Liver (tissue), 3 donors: ENCODE results near the gene BET1.

Experiments
- EGR1 ChIP-seq, 2 donors: IDR thresholded peaks; 2 replicates each; pipeline ENCODE4 v1.6.1; 2016 to 2018; ENCODE audit warnings: antibody characterized with exemption in 2 of 2, low read depth in 2 of 2
- GABPA ChIP-seq, 2 donors: IDR thresholded peaks in 1 of 2; conservative IDR thresholded peaks in 1 of 2; 2 replicates each; pipeline ENCODE4 v1.6.1; 2016; ENCODE audit warnings: antibody characterized with exemption in 2 of 2, mild to moderate bottlenecking in 1 of 2, moderate library complexity in 1 of 2
- RAD21 ChIP-seq, 2 donors: IDR thresholded peaks; 2 replicates each; pipeline ENCODE4 v1.6.1; 2016; ENCODE audit warnings: antibody characterized with exemption in 2 of 2, mild to moderate bottlenecking in 2 of 2
- TF ChIP-seq, protein P1 (sequence below): IDR thresholded peaks from 2 replicates; pipeline ENCODE4 v1.6.1; 2016; ENCODE audit warnings: antibody characterized with exemption
- TF ChIP-seq, protein P2 (sequence below): fragments of 150-350 bp; IDR thresholded peaks from 2 replicates; pipeline ENCODE4 v1.5.1; 2017; ENCODE audit warnings: improper control_type of control experiment, low read depth, low read length; ENCODE audit not compliant: missing input control
- TF ChIP-seq, protein P3 (sequence below): IDR thresholded peaks from 2 replicates; pipeline ENCODE4 v1.6.1; 2016; ENCODE audit warnings: antibody characterized with exemption, mild to moderate bottlenecking
- donor health status: healthy.
- donor health status: healthy.

DNA sequence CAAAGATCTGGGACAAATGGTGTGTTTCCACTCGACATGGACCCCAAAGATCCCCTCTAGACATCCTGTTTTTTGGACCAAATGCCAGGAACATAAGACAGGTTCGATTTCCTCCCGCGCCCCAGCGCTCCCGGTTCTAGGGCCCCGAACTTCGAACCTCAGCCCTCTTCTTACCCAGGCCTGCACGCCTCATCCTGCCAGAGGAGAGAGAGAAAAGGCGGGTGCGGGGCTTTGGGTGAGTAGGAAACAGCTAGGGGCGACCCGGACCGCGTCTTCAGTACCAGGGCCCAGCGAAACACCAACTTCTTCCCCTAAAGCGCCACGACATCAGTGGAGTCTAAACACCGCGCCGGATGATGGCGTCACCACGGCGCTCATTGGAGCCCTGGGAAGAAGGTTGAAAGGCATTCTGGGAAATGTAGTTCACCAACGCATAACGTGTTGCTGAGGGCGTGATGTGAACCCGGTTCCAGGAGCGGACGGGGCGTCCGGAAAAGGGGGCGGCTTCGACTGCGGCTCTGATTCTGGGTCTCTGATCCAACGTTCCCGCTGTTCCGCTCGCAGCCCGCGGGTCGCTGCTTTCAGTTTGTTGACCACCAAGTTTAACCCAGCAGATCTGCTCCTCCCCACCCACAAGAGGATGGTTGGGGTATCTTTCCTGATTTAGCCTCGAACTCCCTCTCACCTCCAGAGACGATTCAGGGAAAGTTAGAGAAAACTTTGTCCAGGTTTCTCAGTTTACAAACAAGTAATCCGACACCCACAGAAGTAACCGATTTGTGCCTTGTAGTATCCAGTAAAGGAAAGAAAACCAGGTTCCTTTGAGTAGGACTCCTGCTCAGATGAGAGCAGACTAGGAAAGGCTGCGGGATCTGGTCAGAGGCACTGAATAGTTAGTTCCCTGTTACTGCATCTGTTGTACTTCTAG is at the start of gene BET1:
- TF ChIP-seq, protein P1, sequence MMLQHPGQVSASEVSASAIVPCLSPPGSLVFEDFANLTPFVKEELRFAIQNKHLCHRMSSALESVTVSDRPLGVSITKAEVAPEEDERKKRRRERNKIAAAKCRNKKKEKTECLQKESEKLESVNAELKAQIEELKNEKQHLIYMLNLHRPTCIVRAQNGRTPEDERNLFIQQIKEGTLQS: peak; percentile 36
- TF ChIP-seq, protein P2, sequence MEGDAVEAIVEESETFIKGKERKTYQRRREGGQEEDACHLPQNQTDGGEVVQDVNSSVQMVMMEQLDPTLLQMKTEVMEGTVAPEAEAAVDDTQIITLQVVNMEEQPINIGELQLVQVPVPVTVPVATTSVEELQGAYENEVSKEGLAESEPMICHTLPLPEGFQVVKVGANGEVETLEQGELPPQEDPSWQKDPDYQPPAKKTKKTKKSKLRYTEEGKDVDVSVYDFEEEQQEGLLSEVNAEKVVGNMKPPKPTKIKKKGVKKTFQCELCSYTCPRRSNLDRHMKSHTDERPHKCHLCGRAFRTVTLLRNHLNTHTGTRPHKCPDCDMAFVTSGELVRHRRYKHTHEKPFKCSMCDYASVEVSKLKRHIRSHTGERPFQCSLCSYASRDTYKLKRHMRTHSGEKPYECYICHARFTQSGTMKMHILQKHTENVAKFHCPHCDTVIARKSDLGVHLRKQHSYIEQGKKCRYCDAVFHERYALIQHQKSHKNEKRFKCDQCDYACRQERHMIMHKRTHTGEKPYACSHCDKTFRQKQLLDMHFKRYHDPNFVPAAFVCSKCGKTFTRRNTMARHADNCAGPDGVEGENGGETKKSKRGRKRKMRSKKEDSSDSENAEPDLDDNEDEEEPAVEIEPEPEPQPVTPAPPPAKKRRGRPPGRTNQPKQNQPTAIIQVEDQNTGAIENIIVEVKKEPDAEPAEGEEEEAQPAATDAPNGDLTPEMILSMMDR: no peak
- no peak for TF ChIP-seq EGR1 (IDR thresholded peaks at IDR 0.05; ENCODE audit: low read depth in 2 of 2)
- peak in 1 of 2 donors; percentile 49 for TF ChIP-seq RAD21 (IDR thresholded peaks at IDR 0.05)
- TF ChIP-seq, protein P3, sequence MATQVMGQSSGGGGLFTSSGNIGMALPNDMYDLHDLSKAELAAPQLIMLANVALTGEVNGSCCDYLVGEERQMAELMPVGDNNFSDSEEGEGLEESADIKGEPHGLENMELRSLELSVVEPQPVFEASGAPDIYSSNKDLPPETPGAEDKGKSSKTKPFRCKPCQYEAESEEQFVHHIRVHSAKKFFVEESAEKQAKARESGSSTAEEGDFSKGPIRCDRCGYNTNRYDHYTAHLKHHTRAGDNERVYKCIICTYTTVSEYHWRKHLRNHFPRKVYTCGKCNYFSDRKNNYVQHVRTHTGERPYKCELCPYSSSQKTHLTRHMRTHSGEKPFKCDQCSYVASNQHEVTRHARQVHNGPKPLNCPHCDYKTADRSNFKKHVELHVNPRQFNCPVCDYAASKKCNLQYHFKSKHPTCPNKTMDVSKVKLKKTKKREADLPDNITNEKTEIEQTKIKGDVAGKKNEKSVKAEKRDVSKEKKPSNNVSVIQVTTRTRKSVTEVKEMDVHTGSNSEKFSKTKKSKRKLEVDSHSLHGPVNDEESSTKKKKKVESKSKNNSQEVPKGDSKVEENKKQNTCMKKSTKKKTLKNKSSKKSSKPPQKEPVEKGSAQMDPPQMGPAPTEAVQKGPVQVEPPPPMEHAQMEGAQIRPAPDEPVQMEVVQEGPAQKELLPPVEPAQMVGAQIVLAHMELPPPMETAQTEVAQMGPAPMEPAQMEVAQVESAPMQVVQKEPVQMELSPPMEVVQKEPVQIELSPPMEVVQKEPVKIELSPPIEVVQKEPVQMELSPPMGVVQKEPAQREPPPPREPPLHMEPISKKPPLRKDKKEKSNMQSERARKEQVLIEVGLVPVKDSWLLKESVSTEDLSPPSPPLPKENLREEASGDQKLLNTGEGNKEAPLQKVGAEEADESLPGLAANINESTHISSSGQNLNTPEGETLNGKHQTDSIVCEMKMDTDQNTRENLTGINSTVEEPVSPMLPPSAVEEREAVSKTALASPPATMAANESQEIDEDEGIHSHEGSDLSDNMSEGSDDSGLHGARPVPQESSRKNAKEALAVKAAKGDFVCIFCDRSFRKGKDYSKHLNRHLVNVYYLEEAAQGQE: no peak
- TF ChIP-seq GABPA (IDR thresholded peaks at IDR 0.05 in 1 of 2, conservative IDR thresholded peaks at IDR 0.05 in 1 of 2): peak in 1 of 2 donors; percentile 59
